ENCODE data around the gene PMEPA1.
A peak's percentile ranks its signal among the peaks of the same experiment; 100 is the strongest.

PMEPA1 gene

GRCh38 chr20:57712341-57712740 lies 2.5 kb upstream of the PMEPA1 start:
- no peaks in the 10 kb centered on the region for H3K27me3 ChIP-seq (ENCODE audit: control insufficient read depth, insufficient read depth, low read length)
- H3K4me2 ChIP-seq (ENCODE audit: low read length) = no peak overlapping the region
- no peaks in the 10 kb centered on the region for H3K79me2 ChIP-seq
- TF ChIP-seq CTCF (IDR thresholded peaks at IDR 0.05) = no peak
- H3K36me3 ChIP-seq (ENCODE audit: control insufficient read depth, insufficient read depth, low read length) = no peaks in the 10 kb centered on the region
- H2AFZ ChIP-seq = no peak overlapping the region
- no peaks in the 10 kb centered on the region for H3K9me3 ChIP-seq (ENCODE audit: control insufficient read depth, low read length)
- H3K4me3 ChIP-seq (ENCODE audit: low read depth, low read length) = no peak overlapping the region
- no peak overlapping the region for H3K9ac ChIP-seq
- peaks cover 8% of the 10 kb centered on the region for H3K4me1 ChIP-seq
- no peak overlapping the region for H3K27ac ChIP-seq

- Histone ChIP-seq H3K4me3 (ENCODE audit: low read depth, low read length) (no peak overlapping the region), H3K27ac (no peak overlapping the region), H3K9me3 (ENCODE audit: control insufficient read depth, low read length) (no peaks in the 10 kb centered on the region), H3K4me2 (ENCODE audit: low read length) (no peak overlapping the region), H3K27me3 (ENCODE audit: control insufficient read depth, insufficient read depth, low read length) (no peaks in the 10 kb centered on the region), H3K4me1 (peaks cover 8% of the 10 kb centered on the region), H2AFZ (no peak overlapping the region), H3K79me2 (no peaks in the 10 kb centered on the region), H3K36me3 (ENCODE audit: control insufficient read depth, insufficient read depth, low read length) (no peaks in the 10 kb centered on the region), H3K9ac (no peak overlapping the region)
- no peak for TF ChIP-seq CTCF (IDR thresholded peaks at IDR 0.05)
These were observed 2.0 kb upstream of the PMEPA1 start for GRCh38 chr20:57711826-57712225.

GRCh38 chr20:57711311-57711712 lies 1.5 kb upstream of the PMEPA1 start:
- H3K79me2 ChIP-seq = no peaks in the 10 kb centered on the region
- peaks cover 8% of the 10 kb centered on the region for H3K4me1 ChIP-seq
- H3K36me3 ChIP-seq (ENCODE audit: control insufficient read depth, insufficient read depth, low read length) = no peaks in the 10 kb centered on the region
- H3K9ac ChIP-seq = no peak overlapping the region
- H3K27ac ChIP-seq = no peak overlapping the region
- peak overlapping the region; percentile 100 for H3K4me2 ChIP-seq (ENCODE audit: low read length)
- no peaks in the 10 kb centered on the region for H3K9me3 ChIP-seq (ENCODE audit: control insufficient read depth, low read length)
- no peaks in the 10 kb centered on the region for H3K27me3 ChIP-seq (ENCODE audit: control insufficient read depth, insufficient read depth, low read length)
- H3K4me3 ChIP-seq (ENCODE audit: low read depth, low read length) = peak overlapping the region; percentile 99
- H2AFZ ChIP-seq = peak overlapping the region; percentile 99
- no peak for TF ChIP-seq CTCF (IDR thresholded peaks at IDR 0.05)

- Histone ChIP-seq H3K27me3 (ENCODE audit: control insufficient read depth, insufficient read depth, low read length) (no peaks in the 10 kb centered on the region), H3K4me2 (ENCODE audit: low read length) (peak overlapping the region; percentile 100), H2AFZ (peak overlapping the region; percentile 99), H3K27ac (peak overlapping the region; percentile 77), H3K9ac (no peak overlapping the region), H3K4me3 (ENCODE audit: low read depth, low read length) (peak overlapping the region; percentile 99), H3K9me3 (ENCODE audit: control insufficient read depth, low read length) (no peaks in the 10 kb centered on the region), H3K4me1 (peaks cover 8% of the 10 kb centered on the region), H3K79me2 (no peaks in the 10 kb centered on the region), H3K36me3 (ENCODE audit: control insufficient read depth, insufficient read depth, low read length) (no peaks in the 10 kb centered on the region)
- TF ChIP-seq CTCF (IDR thresholded peaks at IDR 0.05) = no peak
These were observed 1.0 kb upstream of the PMEPA1 start for GRCh38 chr20:57710841-57711240.
